ENCODE measurements around the gene KLHL22.

Gene KLHL22

DNA sequence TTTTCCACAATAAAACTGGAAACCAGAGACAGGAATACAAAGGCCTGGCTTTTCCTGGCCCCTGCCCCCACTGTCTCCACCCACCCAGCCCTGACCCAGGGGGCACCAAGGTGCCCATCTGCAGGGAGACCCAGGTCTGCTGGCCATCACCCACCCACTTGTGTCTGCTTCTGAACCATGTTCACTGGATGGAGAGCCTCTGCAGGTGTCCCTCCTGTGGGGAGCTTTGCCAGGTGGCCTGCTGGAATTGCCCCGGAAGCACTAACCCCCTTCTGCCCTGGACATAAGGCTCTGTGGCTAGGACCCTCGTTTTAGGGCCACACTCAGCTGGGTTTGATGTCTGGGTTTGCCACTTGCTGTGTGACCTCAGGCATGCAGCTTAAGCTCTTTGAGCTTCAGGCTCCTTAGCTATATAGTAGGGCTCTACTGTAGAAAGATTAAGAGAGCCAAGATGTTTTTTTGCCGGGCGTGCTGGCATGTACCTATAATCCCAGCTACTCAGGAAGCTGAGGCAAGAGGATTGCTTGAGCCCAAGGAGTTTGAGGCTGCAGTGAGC, 61.8 kb downstream of the KLHL22 start:
- no peak for DNase-seq (ENCODE audit: low read depth in 2 of 2)

DNA sequence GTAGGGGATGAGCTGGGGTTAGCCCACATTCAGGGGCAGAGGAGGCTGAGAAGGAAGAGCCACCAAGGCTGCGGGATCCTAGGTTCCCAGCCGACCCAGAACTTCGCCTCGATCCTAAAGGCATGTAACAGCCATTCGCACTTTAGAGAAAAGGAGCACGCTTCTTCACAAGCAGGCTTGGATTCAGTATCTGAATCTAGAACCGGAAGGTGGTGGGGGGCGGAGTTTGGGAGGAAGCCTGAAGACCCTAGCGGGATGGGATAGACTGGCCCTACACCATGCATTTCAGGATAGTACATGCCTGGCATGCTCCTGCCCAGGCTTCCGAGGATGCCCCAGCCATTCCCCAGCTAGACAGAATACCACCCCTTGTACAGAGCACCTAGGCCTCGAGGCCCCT, 62.4 kb downstream of the KLHL22 start:
- DNase-seq (ENCODE audit: low read depth in 2 of 2), result no peak

GRCh38 chr22:20432244-20432686, 63.3 kb downstream of the KLHL22 start:
- DNase-seq (ENCODE audit: low read depth in 2 of 2), result no peak

DNA sequence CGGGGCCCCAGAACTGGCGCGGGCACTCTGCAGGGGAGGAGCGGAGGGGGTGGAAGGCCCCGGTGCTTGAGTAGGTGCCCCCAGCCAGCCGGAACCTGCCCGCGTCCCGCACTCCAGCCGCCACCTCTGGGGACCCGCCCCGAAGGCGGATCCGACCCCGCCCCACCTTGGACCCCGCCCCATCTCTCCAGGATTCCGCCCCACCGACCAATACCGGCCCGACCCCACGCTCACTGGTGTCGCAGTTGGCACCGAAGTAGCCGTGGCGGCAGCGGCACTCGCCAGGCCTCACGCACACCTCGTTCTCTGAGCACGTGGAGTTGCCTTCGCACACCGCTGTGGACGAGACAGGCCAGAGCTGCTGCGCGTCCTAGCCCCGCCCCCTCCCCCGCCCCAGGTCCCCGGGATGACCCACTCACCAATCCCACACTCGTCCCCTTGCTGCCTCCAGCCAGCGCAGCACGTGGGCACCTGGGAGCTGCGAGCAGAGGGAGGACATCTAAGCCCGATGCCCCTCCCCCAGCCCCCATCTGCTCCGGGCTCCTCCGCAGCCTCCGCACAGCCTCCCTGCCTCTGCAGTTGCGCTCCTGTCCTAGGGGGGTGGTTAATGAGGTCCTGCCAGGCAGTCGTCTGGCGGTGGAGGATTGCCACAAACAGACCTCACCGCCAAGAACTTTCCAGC, 63.9 kb downstream of the KLHL22 start:
- DNase-seq (ENCODE audit: low read depth in 2 of 2), result no peak

- DNase-seq (ENCODE audit: low read depth in 2 of 2), result peak in 1 of 2 donors; percentile 41
Measured at GRCh38 chr22:20430720-20431510, 64.7 kb downstream of the KLHL22 start.

- DNase-seq (ENCODE audit: low read depth in 2 of 2), result no peak
Measured at GRCh38 chr22:20430101-20430719, 65.4 kb downstream of the KLHL22 start.

GRCh38 chr22:20429254-20430100, 66.1 kb downstream of the KLHL22 start:
- peak; percentile 54 to 72 for DNase-seq (ENCODE audit: low read depth in 2 of 2)

DNA sequence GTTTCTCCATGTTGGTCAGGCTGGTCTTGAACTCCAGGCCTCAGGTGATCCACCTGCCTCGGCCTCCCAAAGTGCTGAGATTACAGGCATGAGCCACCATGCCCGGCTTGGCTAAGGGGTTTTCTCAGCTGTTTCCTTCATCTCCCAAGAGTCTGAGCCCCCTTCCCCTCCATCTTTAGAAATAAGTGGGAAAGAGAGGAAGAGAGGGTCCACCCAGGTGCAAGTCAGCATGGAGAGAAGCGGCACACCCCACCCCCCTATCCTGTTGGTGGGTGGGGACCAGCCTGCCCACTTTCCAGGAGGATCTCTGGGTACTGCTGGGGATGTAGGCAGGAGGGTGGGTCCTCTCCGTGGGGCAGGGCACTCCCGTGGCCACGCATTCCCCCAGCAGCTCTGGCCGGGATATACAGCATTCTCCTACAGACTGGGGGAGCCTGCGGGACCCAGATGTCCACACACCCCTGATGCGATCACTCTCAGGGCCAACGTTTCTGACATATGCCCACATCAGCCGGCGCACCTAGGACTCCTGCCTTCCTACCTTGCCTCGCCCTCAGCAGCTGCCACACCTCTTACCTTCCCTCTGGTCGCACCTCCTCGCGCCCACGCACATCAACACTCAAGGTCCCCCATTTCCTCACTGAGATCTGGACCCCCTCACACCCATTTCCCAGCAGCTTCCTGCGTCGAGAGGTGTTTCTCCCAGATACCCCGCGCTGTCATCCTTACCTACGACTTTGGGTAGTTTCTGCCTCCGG, 66.9 kb downstream of the KLHL22 start:
- no peak for DNase-seq (ENCODE audit: low read depth in 2 of 2)

- no peak for DNase-seq (ENCODE audit: low read depth in 2 of 2)
Measured at GRCh38 chr22:20427945-20428417, 67.6 kb downstream of the KLHL22 start.

GRCh38 chr22:20427104-20427944, 68.3 kb downstream of the KLHL22 start:
- no peak for DNase-seq (ENCODE audit: low read depth in 2 of 2)

DNA sequence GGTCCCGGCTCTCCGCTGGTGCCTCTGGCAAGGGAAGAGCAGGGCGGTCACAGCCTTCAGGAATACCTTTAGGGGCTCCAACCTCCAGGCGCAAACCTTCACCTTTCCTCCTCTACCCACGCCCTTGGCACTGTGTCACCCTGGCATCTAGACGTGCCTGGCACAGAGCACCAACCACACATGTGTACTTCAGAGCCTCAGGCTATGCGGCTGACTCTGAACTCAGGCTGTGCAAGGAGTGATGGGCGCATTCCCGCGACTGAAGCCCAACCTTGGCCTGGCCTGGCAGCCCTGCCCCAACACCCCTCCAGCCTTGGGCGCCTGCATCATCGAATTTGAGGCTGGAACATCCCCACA, 69.4 kb downstream of the KLHL22 start:
- DNase-seq (ENCODE audit: low read depth in 2 of 2), result no peak

- no peak for DNase-seq (ENCODE audit: low read depth in 2 of 2)
Measured at GRCh38 chr22:20425566-20426258, 69.9 kb downstream of the KLHL22 start.

DNA sequence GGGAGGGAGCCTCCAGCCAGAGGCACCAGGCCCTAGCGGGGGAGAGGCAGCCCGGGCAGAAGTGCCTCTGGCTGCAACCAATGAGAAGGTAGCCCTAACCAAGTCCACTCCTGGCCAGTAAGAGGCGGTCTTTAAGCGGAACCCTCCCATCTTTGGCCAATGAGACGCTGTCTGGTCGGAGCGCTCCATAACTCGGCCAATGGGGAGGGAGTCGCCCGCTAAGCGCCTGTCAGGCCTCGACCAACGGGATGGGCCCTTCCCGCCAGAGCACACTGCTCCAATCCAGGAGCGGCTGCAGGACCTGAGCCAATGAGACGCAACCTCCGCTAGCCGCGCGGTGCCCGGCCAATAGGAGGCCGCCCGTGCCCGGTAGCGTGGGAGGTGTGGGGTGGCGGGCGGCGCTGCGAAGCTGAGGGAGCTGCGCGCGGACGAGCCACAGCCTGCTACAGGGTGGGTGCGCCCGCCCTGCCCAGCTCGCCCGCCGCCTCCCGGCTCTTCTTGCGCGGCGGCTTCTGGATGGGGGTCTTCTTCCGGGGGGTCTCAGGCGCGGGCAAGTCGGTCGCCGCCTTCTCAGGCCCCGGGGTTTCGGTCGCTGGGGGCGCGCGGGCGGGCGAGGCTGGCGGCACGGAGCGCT, 70.5 kb downstream of the KLHL22 start:
- no peak for DNase-seq (ENCODE audit: low read depth in 2 of 2)

DNA sequence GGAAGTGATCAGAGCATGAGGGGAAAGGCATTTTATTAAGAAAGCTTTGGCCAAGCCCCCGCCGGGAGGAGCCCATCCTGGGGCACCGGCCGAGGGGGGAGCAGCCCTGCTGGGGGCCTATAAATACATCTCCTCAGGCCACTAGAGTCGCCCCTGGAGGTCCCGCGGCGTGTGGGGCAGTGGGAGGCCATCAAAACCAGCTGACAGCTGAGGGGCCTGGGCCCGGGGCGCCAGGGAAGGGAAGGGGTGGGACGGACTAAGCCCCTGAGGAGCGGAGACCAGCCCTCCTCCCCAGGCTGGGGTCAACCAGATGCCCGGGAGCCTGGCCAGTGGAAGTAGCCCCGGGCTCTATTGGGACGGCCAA, 71.0 kb downstream of the KLHL22 start:
- DNase-seq (ENCODE audit: low read depth in 2 of 2), result no peak

DNA sequence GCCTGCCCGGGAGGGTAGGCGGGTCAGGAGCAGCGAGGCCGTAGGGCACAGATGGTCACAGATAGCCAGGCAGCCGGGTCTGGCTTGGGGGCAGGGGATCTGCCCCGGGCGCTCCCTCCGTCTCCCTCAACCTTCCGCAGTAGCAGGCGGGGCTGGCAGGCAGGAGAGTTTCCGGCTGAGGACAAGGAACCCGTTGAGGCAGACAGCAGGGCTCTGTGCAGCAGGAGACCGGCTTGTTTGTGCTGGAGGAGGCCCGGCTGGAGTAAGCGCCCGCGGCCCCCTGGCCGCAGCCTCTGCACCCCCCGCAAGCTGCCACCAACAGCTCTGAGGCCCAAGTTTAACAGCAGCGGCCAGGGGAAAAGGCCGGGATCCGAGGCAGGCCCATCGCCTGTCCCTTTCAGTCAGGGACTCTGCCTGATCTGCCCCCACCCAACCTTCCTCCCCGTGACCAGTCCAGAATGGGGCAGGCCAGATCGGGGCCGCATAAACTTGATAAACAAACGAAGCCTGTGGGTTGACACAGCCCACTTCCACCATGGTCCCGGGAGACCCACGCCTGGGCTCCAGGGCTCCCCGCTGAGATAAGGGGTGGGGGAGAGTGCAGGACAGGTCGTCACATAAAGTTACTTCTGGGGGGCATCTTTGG, 71.6 kb downstream of the KLHL22 start:
- DNase-seq (ENCODE audit: low read depth in 2 of 2), result no peak

GRCh38 chr22:20423008-20423905, 72.3 kb downstream of the KLHL22 start:
- no peak for DNase-seq (ENCODE audit: low read depth in 2 of 2)

Data from stimulated activated CD8-positive, alpha-beta memory T cell treated with anti-CD3 and anti-CD28 coated beads, Interleukin-7, amount 100 ng/mL, for 4 hours (primary cell).